Embryonic facial prominence (tissue), 1 donor: ENCODE measurements around the gene IFNGR1.
"Not testable (repeated sequence)": the region's sequence is repeated elsewhere in the genome, so short reads cannot be mapped to it uniquely, and the experiment has no call there.

Experiments
- DNase-seq: peaks from one replicate; pipeline ENCODE4 v3.0.0-alpha.2; 2016; ENCODE audit errors: extremely low spot score

The IFNGR1 gene

DNA sequence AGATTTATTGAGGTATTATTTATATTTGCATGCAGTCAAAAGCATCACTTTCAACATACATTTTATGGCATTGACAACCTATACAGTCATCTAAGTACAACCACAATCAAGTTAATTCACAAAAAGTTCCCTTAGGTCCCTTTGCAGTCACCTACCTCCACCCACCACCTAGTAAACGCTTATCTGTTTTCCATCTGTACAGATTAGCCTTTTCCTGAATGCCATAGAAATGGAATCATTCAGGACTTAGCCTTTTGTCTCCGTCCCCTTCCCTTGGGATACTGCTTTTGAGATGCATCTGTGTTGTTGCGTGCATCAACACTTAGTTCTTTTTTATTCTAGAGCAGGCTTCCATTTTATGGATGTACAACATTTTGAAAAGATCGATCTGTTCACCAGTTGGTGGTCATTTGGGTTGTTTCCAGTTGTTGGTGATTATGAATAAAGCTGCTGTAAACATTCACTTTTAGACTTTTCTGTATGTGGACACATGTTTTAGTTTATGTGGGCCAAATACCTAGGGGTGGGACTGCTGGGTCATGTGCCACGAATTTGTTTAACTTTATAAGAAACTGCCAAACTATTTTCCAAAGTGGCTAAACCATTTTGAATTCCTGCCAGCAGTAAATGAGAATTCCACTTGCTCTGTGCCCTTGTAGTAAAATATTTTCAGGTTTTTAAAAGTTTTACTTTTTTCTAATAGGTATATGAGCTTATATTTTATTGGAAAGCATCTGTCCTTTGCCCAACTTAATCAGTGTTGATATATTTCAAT, 17.6 kb upstream of the IFNGR1 start:
- DNase-seq: no peak

- DNase-seq: no peak
These were observed 16.5 kb upstream of the IFNGR1 start for GRCh38 chr6:137235686-137236085.

DNA sequence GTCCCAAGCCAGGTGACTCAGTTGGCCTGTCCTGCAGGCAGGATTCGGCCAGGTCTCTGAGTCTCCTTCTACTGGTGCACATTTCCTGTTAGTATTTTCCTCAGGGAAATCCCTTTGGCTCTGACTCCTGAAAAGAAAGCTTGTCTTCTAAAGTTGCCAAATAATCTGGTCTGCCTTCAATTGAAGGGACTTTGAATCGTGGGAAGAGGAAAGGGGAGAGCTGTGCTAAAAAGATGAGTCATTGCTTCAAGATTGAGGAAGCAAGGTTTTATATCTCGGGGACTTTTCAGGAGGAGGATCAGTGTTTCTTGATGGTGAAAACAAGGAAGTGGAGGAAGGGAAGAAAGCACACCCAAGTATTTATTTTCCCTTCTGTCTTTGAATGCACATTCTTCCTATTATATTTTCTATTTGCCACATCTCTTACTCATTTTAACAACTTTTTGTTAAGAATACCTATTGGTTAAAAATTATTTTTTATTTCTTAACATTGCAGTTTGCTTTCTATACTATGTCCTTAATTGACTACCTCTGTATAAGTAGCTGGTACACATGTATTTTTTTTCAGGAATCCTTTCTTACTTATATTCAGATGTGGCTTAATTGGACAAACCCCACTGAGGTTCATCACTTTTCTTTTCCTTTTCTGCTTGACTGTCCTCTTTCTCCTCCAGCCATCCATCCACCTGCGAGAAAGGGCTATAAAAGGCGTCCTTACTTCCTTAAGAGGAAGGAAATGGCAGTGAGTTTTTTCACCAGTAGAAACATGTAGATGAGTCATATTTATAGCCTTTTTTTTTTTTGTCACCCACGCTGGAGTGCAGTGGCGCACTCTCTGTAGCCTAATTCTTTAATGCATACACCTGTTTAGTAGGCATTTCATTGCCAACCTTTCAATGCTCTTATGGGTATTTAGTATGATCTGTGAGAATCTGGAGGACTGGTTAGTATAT, 15.0 kb upstream of the IFNGR1 start:
- no peak for DNase-seq

GRCh38 chr6:137231895-137232294, 12.7 kb upstream of the IFNGR1 start:
- DNase-seq: no peak

DNA sequence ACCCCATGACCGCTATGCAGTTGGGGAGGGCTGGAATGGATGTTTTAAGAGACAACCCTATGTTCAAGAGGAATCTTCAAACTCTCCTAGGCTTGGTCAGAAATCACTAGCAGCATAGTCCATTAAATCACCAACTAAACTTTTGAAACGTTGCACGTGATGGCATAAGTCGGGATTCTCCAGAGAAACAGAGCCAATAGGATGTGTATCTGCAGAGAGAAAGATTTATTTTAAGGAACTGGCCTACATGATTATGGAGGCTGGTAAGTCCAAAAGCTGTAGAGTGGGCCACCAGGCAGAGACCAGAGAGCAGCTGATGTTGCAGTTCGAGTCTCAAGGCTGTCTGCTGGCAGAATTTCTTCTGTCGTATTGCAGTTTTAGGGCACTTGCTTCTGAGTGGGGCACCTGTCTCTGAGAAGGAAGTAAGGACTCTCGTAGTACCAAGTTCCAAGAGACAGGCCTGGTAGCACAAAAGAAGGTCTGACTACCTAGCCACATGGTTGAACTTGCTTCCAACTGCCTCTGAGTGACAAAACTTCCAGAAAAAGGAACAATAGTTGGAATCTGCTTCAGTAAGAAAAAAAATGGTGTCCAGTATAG, 11.9 kb upstream of the IFNGR1 start:
- no peak for DNase-seq

- DNase-seq: no peak
These were observed 11.4 kb upstream of the IFNGR1 start for GRCh38 chr6:137230547-137230946.

DNA sequence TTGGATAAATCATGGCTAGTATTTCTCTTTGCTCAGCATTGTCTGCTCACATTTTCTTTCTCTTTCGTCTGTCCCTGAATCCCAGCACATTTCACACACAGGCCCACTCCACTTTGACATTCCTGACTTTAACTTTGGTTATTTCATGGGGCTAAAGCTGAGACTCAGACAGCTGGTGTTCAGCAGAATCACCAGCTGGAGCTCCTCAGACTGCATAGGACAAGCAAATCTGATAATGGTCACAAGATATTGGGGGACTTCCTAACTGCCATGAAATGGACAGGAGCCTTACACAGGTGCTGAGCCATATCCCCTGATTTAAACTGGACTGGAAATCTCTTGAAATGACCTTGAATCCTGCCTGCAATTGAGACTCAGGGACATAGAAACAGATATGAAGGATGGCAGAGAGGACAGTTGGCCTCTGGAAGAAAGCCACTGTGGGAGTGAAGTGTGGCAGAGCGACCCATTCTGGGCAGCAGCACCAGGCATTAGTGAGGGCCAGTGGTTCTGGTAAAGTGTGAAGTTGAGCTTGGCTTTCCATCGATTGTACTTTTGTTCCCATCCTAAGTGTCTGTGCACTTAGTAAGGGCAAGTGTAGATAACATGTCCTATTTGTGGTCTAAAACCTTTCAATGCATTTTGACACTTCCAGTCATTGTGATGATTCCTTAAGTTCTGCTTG, 10.0 kb upstream of the IFNGR1 start:
- DNase-seq: no peak

DNA sequence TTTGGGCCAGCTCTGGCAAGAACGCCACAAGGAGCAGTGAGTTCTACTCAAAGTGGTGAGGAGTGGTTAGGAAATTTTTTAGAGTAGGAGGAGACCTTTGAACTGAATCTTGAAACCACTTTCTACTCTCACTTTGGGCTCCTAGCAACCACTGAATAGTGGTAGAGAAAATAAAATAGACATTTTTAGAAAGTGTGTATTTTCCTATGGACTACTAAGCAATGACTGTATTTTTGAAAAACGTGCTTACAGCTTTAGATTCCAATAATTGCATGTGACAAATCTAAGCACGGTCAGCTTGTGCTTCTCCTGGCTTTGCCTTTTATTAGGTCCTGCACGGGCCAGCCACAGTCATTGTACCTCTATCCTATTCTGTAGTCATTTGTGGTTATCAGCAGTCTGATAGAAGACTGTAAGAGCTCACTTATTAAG, 8.7 kb upstream of the IFNGR1 start:
- no peak for DNase-seq

- DNase-seq: no peak
These were observed 7.5 kb upstream of the IFNGR1 start for GRCh38 chr6:137226697-137227096.

- DNase-seq: no peak
These were observed 5.6 kb upstream of the IFNGR1 start for GRCh38 chr6:137224799-137225198.

DNA sequence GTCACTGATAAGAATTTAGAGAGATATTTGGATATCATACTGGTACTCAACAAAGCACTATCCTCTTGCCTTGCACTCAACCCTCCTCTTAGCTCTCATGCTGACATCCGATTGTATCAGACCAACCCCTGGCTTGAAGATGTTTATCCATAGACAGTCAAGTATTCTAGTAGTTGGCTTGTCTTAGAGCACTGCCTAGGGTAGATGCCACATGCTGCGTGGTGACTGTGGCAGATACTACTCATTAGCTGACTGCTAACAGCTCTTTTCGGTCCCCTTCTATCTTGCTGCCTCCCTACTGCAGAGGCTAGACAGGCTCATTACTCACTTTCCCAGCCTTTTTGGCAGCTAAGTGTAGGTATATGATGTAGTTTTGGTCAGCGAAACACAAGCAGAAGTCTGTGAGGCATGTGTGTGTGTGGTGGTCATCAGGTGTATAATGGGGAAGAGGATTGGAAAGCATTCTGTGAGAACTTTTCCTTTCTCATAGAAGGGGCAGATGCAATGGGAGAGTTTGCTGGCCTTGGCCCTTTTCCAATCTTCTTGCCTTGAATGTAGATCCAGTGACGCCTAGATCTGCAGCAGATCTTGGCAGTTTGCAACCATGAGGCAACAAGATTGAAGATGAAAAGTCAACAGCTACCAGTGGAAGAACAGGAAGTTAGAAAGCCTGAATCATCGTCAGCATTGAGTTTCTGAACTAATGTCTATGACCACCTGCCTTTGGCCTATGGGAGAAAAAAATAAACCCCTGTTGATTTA, 4.4 kb upstream of the IFNGR1 start:
- no peak for DNase-seq

DNA sequence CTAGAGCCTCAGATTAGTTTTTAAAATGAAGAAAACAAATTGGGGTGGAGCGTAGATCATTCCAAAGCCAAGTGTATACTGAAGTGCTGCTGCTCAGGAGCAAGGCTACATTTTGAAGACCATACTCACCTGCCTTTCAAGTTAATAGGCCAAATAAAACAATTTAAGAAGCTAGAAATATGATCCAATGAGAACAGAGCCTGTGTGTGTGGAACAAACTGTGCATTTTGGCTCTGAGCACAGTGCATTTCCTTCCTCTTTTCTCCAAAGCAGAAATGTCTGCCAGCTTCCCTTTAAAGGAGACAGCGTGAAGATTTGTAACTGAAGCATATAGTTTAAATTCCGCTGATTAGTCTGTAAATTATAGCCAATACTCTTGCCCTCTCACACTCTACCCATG, 3.2 kb upstream of the IFNGR1 start:
- DNase-seq: no peak

GRCh38 chr6:137219664-137220252, 573 bp upstream of the IFNGR1 start:
- DNase-seq: no peak

DNA sequence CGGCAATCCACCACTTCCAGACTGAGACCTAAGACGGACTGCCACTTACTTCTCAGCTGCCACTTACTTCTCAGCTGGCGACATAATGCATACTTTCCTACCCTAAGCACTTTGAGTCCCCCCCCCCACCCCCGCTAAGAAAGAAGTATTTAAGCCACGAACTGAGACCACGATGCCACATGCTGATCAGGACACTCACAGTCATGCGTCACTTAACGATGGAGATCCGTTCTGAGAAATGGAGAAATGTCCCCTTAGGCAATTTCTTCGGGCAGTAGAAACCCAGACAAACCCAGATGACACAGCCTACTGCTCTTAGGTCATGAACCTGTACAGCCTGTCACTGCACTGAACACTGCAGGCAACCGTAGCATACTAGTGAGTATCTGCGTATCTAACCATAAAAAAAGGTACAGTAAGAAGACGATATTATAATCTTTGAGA, 690 bp downstream of the IFNGR1 start:
- no peak for DNase-seq

- no peak for DNase-seq
These were observed 1.2 kb downstream of the IFNGR1 start for GRCh38 chr6:137217801-137218472.

DNA sequence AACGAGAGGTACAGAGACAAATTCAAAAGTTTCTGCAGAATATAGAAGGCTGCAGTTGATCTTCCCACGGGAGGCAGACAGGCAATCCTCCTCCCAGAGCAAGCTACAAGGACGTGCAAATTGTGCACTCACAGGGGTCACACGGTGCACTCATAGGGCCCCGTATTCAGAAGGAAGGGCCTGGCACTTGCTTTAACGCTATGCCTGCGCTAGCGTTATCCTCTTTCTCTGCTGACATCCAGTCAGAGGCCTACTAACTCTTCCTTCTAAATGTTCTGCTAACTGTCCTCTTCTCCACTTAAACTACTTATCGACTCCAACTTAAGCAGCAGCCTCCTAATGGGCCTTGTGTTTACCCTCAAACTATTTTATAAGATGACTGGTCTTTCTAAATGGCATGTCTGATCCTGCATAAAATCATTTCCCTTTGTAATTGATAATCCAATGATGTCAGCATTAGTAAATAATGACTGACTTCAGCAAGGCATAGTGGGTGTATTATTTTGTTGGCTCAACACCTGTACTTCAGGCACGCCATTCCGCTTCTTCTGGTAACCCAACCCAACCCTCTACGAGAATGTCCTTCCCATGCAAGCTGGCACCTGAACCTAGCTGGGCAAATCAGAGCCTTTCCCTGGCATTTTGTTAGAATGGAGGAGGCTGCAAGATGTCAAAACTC, 2.2 kb downstream of the IFNGR1 start:
- DNase-seq: no peak

DNA sequence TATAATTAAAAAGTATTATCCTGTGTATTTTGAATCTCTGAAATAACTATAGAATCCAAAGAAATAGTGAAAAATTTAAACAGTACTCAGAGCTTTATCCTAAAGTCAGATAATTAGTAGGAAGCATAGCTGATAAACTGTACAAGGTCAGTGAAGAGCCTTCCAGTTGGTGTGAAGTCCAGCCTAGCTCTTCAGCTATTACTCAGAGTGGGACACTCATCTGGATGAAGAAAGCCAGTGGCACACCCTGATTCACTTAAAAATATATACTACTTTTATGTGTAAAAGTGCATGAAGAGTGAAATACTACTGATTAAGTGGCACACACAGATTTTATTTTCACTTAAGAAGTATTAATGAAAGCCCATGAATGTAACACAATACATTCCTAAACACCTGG, 3.1 kb downstream of the IFNGR1 start:
- no peak for DNase-seq

DNA sequence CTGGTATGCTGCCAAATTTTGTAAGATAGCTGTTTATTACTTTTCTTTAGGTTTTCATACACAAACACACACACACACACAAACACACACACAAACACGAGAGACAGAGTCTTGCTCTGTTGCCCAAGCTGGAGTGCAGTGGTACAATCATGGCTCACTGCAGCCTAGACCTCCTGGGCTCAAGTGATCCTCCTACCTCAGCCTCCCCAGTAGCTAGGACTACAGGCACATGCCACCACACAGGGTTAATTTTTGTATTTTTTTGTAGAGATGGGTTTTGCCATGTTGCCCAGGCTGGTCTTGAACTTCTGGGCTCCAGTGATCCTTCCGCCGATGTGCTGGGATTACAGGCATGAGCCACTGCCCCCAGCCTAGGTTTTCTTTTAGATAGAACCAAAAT, 3.6 kb downstream of the IFNGR1 start:
- not testable (repeated sequence) for DNase-seq

GRCh38 chr6:137214931-137215330, 4.3 kb downstream of the IFNGR1 start:
- no peak for DNase-seq
